ENCODE data around the gene CEMIP. TPM values are rescaled to one million over a fixed set of nuclear protein-coding genes. Genes with fewer than 3 reads are reported as not detected.

Gene CEMIP
- total RNA-seq, 2 donors from 2014 or later: 1.6 TPM; not detected in 1

GRCh38 chr15:80764535-80764934, 14.6 kb upstream of the CEMIP start:
- Histone ChIP-seq H3K4me3 (no peak overlapping the region), H3K27ac (no peak overlapping the region), H3K4me1 (no peaks in the 10 kb centered on the region), H3K36me3 (replicated peaks in 1 of 2; ENCODE audit: insufficient read depth in 1 of 2, low read depth in 2 of 2) (no peaks in the 10 kb centered on the region), H3K27me3 (no peaks in the 10 kb centered on the region), H3K9me3 (no peaks in the 10 kb centered on the region)
- TF ChIP-seq POLR2A (IDR thresholded peaks at IDR 0.05): no peak
- no peak for TF ChIP-seq CTCF (IDR thresholded peaks at IDR 0.05)
- WGBS, 2 donors: 79 to 90% methylated on average over 3 of the region's 3 CpGs
- DNase-seq (no peak), ATAC-seq (no peak)
- intact Hi-C loops (cut with DNase I): no loop called here

- intact Hi-C loops (cut with DNase I): no loop called here
- H3K4me1 ChIP-seq: no peaks in the 10 kb centered on the region
- H3K27ac ChIP-seq: no peak overlapping the region
- TF ChIP-seq CTCF (IDR thresholded peaks at IDR 0.05) (no peak), POLR2A (IDR thresholded peaks at IDR 0.05) (no peak)
- DNase-seq (no peak), ATAC-seq (no peak)
- WGBS, 2 donors: 77 to 90% methylated on average over 3 of the region's 3 CpGs
- no peaks in the 10 kb centered on the region for H3K9me3 ChIP-seq
- H3K4me3 ChIP-seq: no peak overlapping the region
- no peaks in the 10 kb centered on the region for H3K36me3 ChIP-seq (replicated peaks in 1 of 2; ENCODE audit: insufficient read depth in 1 of 2, low read depth in 2 of 2)
- H3K27me3 ChIP-seq: no peaks in the 10 kb centered on the region
These were observed 12.9 kb upstream of the CEMIP start for GRCh38 chr15:80766275-80766674.

GRCh38 chr15:80768158-80768557, 11.0 kb upstream of the CEMIP start:
- WGBS, 2 donors: 77 to 82% methylated on average over 1 of the region's 1 CpG
- TF ChIP-seq POLR2A (IDR thresholded peaks at IDR 0.05) (no peak), CTCF (IDR thresholded peaks at IDR 0.05) (no peak)
- Histone ChIP-seq H3K4me1 (no peaks in the 10 kb centered on the region), H3K4me3 (no peak overlapping the region), H3K9me3 (no peaks in the 10 kb centered on the region), H3K27ac (no peak overlapping the region), H3K27me3 (no peaks in the 10 kb centered on the region), H3K36me3 (replicated peaks in 1 of 2; ENCODE audit: insufficient read depth in 1 of 2, low read depth in 2 of 2) (no peaks in the 10 kb centered on the region)
- intact Hi-C loops (cut with DNase I): no loop called here
- DNase-seq: no peak
- no peak for ATAC-seq

- H3K27ac ChIP-seq: no peak overlapping the region
- no peak for ATAC-seq
- H3K36me3 ChIP-seq (replicated peaks in 1 of 2; ENCODE audit: insufficient read depth in 1 of 2, low read depth in 2 of 2): no peaks in the 10 kb centered on the region
- H3K4me1 ChIP-seq: no peaks in the 10 kb centered on the region
- no peaks in the 10 kb centered on the region for H3K9me3 ChIP-seq
- intact Hi-C loops (cut with DNase I): no loop called here
- no peak for DNase-seq
- 79 to 80% methylated on average over 7 of the region's 7 CpGs for WGBS, 2 donors
- H3K27me3 ChIP-seq: no peaks in the 10 kb centered on the region
- no peak overlapping the region for H3K4me3 ChIP-seq
- TF ChIP-seq POLR2A (IDR thresholded peaks at IDR 0.05): no peak
- no peak for TF ChIP-seq CTCF (IDR thresholded peaks at IDR 0.05)
These were observed 9.9 kb upstream of the CEMIP start for GRCh38 chr15:80769153-80769828.
